Small intestine (tissue), 4 donors: ENCODE measurements around the gene CNKSR3. TPM values are rescaled to one million over a fixed set of nuclear protein-coding genes. Genes with fewer than 3 reads are reported as not detected.

Source experiments
- polyA plus RNA-seq, 4 donors: library from polyadenylated mRNA; stranded (reverse) in 3 of 4; unstranded in 1 of 4; fragments of 200-250 nt in 3 of 4; fragments of 120-200 nt in 1 of 4; gene quantifications; one replicate each; pipeline versions ENCODE4 v1.2.1 to v1.2.3, GENCODE V29; 2013
- donor health status: healthy with polysubstance abuse.
- donor health status: Bipolar disorder and iron deficiency.
- donor health status: healthy.

Gene CNKSR3
- polyA plus RNA-seq, 4 donors = 10.6 to 34.6 (median 11.6) TPM

Other genes starting within 250 kb of the CNKSR3 start
- 1 to 10 TPM in 1 of 4 donors, under 1 TPM in 3; 0.45 to 2.1 (median 0.79) TPM for gene IPCEF1, start 153.9 kb downstream of the CNKSR3 start, polyA plus RNA-seq
- gene SCAF8, start 222.7 kb upstream of the CNKSR3 start, polyA plus RNA-seq = 10 to 100 TPM in 3 of 4 donors, 1 to 10 TPM in 1; 6.8 to 36.2 (median 10.1) TPM